K562 (cell line): ENCODE data around the gene HIVEP3. TPM values are rescaled to one million over a fixed set of nuclear protein-coding genes. Genes with fewer than 3 reads are reported as not detected.

Source experiments
- ATAC-seq: fragments of 200-7000 bp; cut with Tn5 transposase; 3 replicates; pipeline ENCODE4 v1.9.1; 2020; ENCODE audit warnings: moderate library complexity
- BruUV-seq: library from RNA; stranded (reverse); fragments of 400-500 nt; replicated peaks from 2 replicates; lab custom pipeline; 2021; lab: Mats Ljungman, UMichigan
- CTCF ChIA-PET: fragments of 300-600 bp; formaldehyde crosslinking; extraction: SDS; loops from one replicate; lab custom pipeline; 2021; ENCODE audit warnings: low intra/inter-chr PET ratio; lab: Yijun Ruan, JAX
- POLR2A ChIA-PET: fragments of 300-600, 350-650 bp; sonication (Branson Sonifier 250); formaldehyde crosslinking; extraction: SDS; loops from one replicate; lab custom pipeline; 2021; ENCODE audit warnings: antibody characterized with exemption, inconsistent platforms; lab: Yijun Ruan, JAX
- DNase-seq, 4 experiments: peaks; one replicate each; pipeline versions ENCODE4 v3.0.0 to v3.0.0-alpha.2; 2011 to 2018; ENCODE audit warnings: low spot score in 3 of 4, mixed read lengths in 3 of 4; ENCODE audit errors: extremely low read depth in 1 of 4
- FAIRE-seq: peaks from 2 replicates; lab custom pipeline; 2011; peaks lifted over from hg19 to GRCh38; lab: Jason Lieb, UNC
- H2AFZ ChIP-seq: 2 replicates; pipeline ENCODE4 v1.6.0; 2011; ENCODE audit warnings: low read depth, low read length, control low read depth, inconsistent platforms
- H3K27ac ChIP-seq: fragments of 200-600 bp; 3 replicates; pipeline ENCODE4 v1.8.0; 2011; ENCODE audit warnings: low read depth, mild to moderate bottlenecking, control low read depth, inconsistent platforms, low read length, moderate library complexity, mixed read lengths; ENCODE audit errors: extremely low read depth
- H3K27me3 ChIP-seq, 2 experiments: fragments of 300-600 bp in 1 of 2; 2 replicates in 1 of 2; 3 replicates in 1 of 2; pipeline versions ENCODE4 v1.6.0 to v1.8.0; 2011; ENCODE audit warnings: inconsistent platforms in 2 of 2, low read length in 2 of 2, mild to moderate bottlenecking in 1 of 2, mixed read lengths in 1 of 2, moderate library complexity in 1 of 2; ENCODE audit not compliant: control insufficient read depth in 2 of 2, insufficient read depth in 2 of 2
- H3K36me3 ChIP-seq: fragments of 300-600 bp; 3 replicates; pipeline ENCODE4 v1.8.0; 2011; ENCODE audit warnings: mild to moderate bottlenecking, low read length, inconsistent platforms; ENCODE audit not compliant: control insufficient read depth, insufficient read depth
- H3K4me1 ChIP-seq, 2 experiments: fragments of 200-600 bp in 1 of 2; replicated peaks in 1 of 2; 2 replicates in 1 of 2; 3 replicates in 1 of 2; pipeline versions ENCODE4 v1.5.1 to v1.8.0; 2011; ENCODE audit warnings: inconsistent platforms in 2 of 2, low read length in 2 of 2, mild to moderate bottlenecking in 1 of 2, mixed read lengths in 1 of 2, moderate library complexity in 1 of 2; ENCODE audit not compliant: control insufficient read depth in 2 of 2, insufficient read depth in 2 of 2
- H3K4me2 ChIP-seq: 2 replicates; pipeline ENCODE4 v1.6.1; 2011; ENCODE audit warnings: low read length, control low read depth, inconsistent platforms, mixed read lengths; ENCODE audit not compliant: insufficient read depth
- H3K4me3 ChIP-seq: fragments of 200-600 bp; sonication (generic), shearing (Covaris generic); 2 replicates; pipeline ENCODE4 v1.5.1; 2016; ENCODE audit warnings: control low read depth, inconsistent platforms
- H3K79me2 ChIP-seq: fragments of 200-600 bp; 3 replicates; pipeline ENCODE4 v1.8.0; 2011; ENCODE audit warnings: low read length, inconsistent platforms; ENCODE audit not compliant: control insufficient read depth, insufficient read depth
- H3K9ac ChIP-seq, 2 experiments: 2 replicates each; pipeline versions ENCODE4 v1.6.0 to v1.6.1; 2011; ENCODE audit warnings: low read depth in 2 of 2, low read length in 2 of 2, control low read depth in 1 of 2, inconsistent platforms in 1 of 2, mild to moderate bottlenecking in 1 of 2, mixed read lengths in 1 of 2; ENCODE audit not compliant: insufficient read depth in 1 of 2
- H3K9me1 ChIP-seq: one replicate; pipeline ENCODE4 v1.6.0; 2011; ENCODE audit warnings: inconsistent platforms, mild to moderate bottlenecking, low read length, moderate library complexity; ENCODE audit not compliant: control insufficient read depth, insufficient read depth
- H3K9me3 ChIP-seq: replicated peaks from 2 replicates; pipeline ENCODE4 v1.5.1; 2011; ENCODE audit warnings: low read depth, low read length, inconsistent platforms; ENCODE audit not compliant: control insufficient read depth, insufficient read depth
- H4K20me1 ChIP-seq: replicated peaks from 2 replicates; pipeline ENCODE4 v1.6.1; 2011; ENCODE audit warnings: low read length, inconsistent platforms, mixed read lengths; ENCODE audit not compliant: control insufficient read depth, insufficient read depth
- BRF2 ChIP-seq: IDR thresholded peaks from 3 replicates; pipeline ENCODE4 v1.6.1; 2011; ENCODE audit warnings: borderline replicate concordance, mild to moderate bottlenecking; ENCODE audit not compliant: insufficient read length, insufficient read depth
- ELF2 ChIP-seq: fragments of 250-450 bp; sonication (Bioruptor Pico); IDR thresholded peaks from 2 replicates; pipeline ENCODE4 v1.5.0; 2021; ENCODE audit warnings: mild to moderate bottlenecking
- ELK1 ChIP-seq: sonication (generic); formaldehyde crosslinking; IDR thresholded peaks from 2 replicates; pipeline ENCODE4 v1.8.1; 2022; ENCODE audit warnings: missing genetic modification reagents
- ETS2 ChIP-seq: IDR thresholded peaks from 2 replicates; pipeline ENCODE4 v1.6.1; 2016; ENCODE audit warnings: borderline replicate concordance, missing genetic modification characterization, mild to moderate bottlenecking, moderate library complexity, missing compliant biosample characterization; ENCODE audit not compliant: poor library complexity, severe bottlenecking
- NR2F6 ChIP-seq: fragments of 450-650 bp; formaldehyde crosslinking; IDR thresholded peaks from 2 replicates; pipeline ENCODE4 v1.4.0; 2020; ENCODE audit warnings: mild to moderate bottlenecking
- RREB1 ChIP-seq: fragments of 250-450 bp; sonication (Bioruptor Pico); IDR thresholded peaks from 2 replicates; pipeline ENCODE4 v1.4.0; 2020
- U2AF1 ChIP-seq: fragments of 200-400 bp; formaldehyde crosslinking; optimal IDR thresholded peaks from 2 replicates; pipeline ENCODE3; 2017; ENCODE audit warnings: mild to moderate bottlenecking, low read depth, low read length, moderate library complexity
- ZNF197 ChIP-seq: fragments of 200-800 bp; sonication (Bioruptor generic); IDR thresholded peaks from 2 replicates; pipeline ENCODE4 v1.6.1; 2016; ENCODE audit warnings: low read depth, missing genetic modification characterization, missing compliant biosample characterization
- WGBS: fragments of 100-300 bp; shearing (Covaris generic); methylation state at CpG from one replicate; pipeline ENCODE4 v1.1.6; 2016; ENCODE audit warnings: low coverage, mixed read lengths; ENCODE audit not compliant: insufficient coverage; ENCODE audit errors: missing lambda C conversion rate; 5-methylcytosine and 5-hydroxymethylcytosine counted together
- in situ Hi-C: fragments of 300-500 bp; cut with MboI; formaldehyde crosslinking; loops from 4 replicates; pipeline ENCODE4 v1.15.0; 2018; ENCODE audit warnings: inconsistent platforms, mixed read lengths
- intact Hi-C: fragments of 100-400 bp; cut with micrococcal nuclease; formaldehyde crosslinking; loops from 2 replicates; pipeline ENCODE4 v1.14.2; 2022
- polyA plus RNA-seq, 8 experiments: library from polyadenylated mRNA; depleted of rRNA in 4 of 8; stranded (reverse) in 5 of 8; unstranded in 3 of 8; fragments of >200 nt; fragmentation: Nextera tagmentation in 2 of 8; fragmentation: Illumina TruSeq in 1 of 8; extraction: Ambion mirVana in 2 of 8; extraction: Trizol in 1 of 8; gene quantifications; 2 replicates each; pipeline versions ENCODE4 v1.2.1 to v1.2.3, GENCODE V29; 2011 to 2014; ENCODE audit warnings: inconsistent platforms in 1 of 8, missing spikeins in 1 of 8
- total RNA-seq, 7 experiments: library from RNA; depleted of rRNA in 6 of 7; stranded (reverse); fragments of >200 nt in 6 of 7; fragmentation: Illumina TruSeq in 2 of 7; extraction: Trizol in 2 of 7; gene quantifications; 2 replicates each; pipeline versions ENCODE4 v1.2.1 to v1.2.3, GENCODE V29; 2011 to 2021; ENCODE audit warnings: low replicate concordance in 1 of 7

Gene HIVEP3
- total and polyA plus RNA-seq, 9 of the 15 experiments (the other 6 are each of a cell fraction or from before 2014, with no cell fraction given) = 0.09 to 0.58 (median 0.34) TPM; not detected in 1

- H3K9ac ChIP-seq = no peak overlapping the region
- ChIA-PET POLR2A (interaction anchor here (0.6 to 1.8 kb wide), 2 partner anchors 14 to 272 kb away, joined by 3 to 8 read pairs; no protein-coding TSS in a partner anchor), CTCF (no interaction called here)
- FAIRE-seq = no peak
- H3K9me3 ChIP-seq = no peaks in the 10 kb centered on the region
- H3K9me1 ChIP-seq = no peaks in the 10 kb centered on the region
- H3K4me2 ChIP-seq = no peak overlapping the region
- no TSS peak for BruUV-seq
- no peak overlapping the region for H3K4me3 ChIP-seq
- no peaks in the 10 kb centered on the region for H3K79me2 ChIP-seq
- no peak overlapping the region for H3K27ac ChIP-seq
- no peak for DNase-seq
- peaks cover 4 to 47% of the 10 kb centered on the region in 2 experiments; a peak in 4 of 5 replicates for H3K27me3 ChIP-seq
- H4K20me1 ChIP-seq = peaks cover 3% of the 10 kb centered on the region; the same call in 1 of the 2 replicates
- intact Hi-C loops (no loop called here), in situ Hi-C loops (no loop called here)
- ATAC-seq = no peak
- no peaks in the 10 kb centered on the region for H3K36me3 ChIP-seq
- no peak overlapping the region for H2AFZ ChIP-seq
- no peaks in the 10 kb centered on the region for H3K4me1 ChIP-seq
- under 1% methylated on average over 10 of the region's 10 CpGs for WGBS
- TF ChIP-seq NR2F6 (CRISPR knock-in tag) (no peak), ELK1 (CRISPR knock-in tag) (no peak), BRF2 (no peak), U2AF1 (no peak), ETS2 (tag) (no peak), ELF2 (CRISPR knock-in tag) (no peak), ZNF197 (CRISPR knock-in tag) (no peak), RREB1 (CRISPR knock-in tag) (no peak)
Measured at GRCh38 chr1:41456847-41457540, 461.7 kb downstream of the HIVEP3 start.
